ENCODE data around the gene MLXIP. TPM values are rescaled to one million over a fixed set of nuclear protein-coding genes. Genes with fewer than 3 reads are reported as not detected.

The MLXIP gene
- total and polyA plus RNA-seq, 2 of the 13 experiments (the other 11 are each of a cell fraction or from before 2014, with no cell fraction given): 5.3 to 6.7 TPM

DNA sequence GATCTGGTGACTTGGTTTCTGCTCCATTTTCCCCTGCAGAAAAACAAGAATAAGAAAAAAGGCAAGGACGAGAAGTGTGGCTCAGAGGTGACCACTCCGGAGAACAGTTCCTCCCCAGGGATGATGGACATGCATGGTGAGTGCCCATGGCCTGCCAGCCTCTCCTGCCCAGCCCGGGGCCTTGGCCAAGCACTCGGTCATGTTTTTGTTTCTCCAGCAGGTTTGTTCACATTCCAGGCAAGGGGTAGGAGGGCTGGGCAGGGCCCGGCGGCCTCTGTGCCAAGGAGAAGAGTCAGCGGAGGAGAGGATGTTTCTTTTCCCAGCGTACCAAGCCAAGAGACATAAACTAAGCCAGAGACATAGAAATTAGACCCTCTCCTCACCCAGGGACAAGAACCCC lies 43.3 kb upstream of the MLXIP start:
- POLR2A ChIA-PET: no interaction called here
- TF ChIP-seq PRDM10 (CRISPR knock-in tag; IDR thresholded peaks at IDR 0.05; ENCODE audit: low read depth) (no peak), SIN3A (IDR thresholded peaks at IDR 0.05; ENCODE audit: borderline replicate concordance, low read depth, low read length) (no peak), YEATS4 (CRISPR knock-in tag; IDR thresholded peaks at IDR 0.05; ENCODE audit: borderline replicate concordance) (no peak), FOXK2 (IDR thresholded peaks at IDR 0.05) (no peak), NONO (IDR thresholded peaks at IDR 0.05) (no peak), NONO (CRISPR knock-in tag; conservative IDR thresholded peaks at IDR 0.05) (no peak), GABPA (IDR thresholded peaks at IDR 0.05; ENCODE audit: low read depth, low read length) (no peak), GABPA (CRISPR knock-in tag; IDR thresholded peaks at IDR 0.05; ENCODE audit: low read depth) (no peak), REL (CRISPR knock-in tag; conservative IDR thresholded peaks at IDR 0.05) (no peak), ZMYM4 (CRISPR knock-in tag; IDR thresholded peaks at IDR 0.05) (no peak), NRL (CRISPR knock-in tag; IDR thresholded peaks at IDR 0.05; ENCODE audit: borderline replicate concordance) (no peak), TBL1XR1 (IDR thresholded peaks at IDR 0.05; ENCODE audit: borderline replicate concordance, low read length, partially characterized antibody) (no peak), ZMAT5 (CRISPR knock-in tag; IDR thresholded peaks at IDR 0.05; ENCODE audit: borderline replicate concordance, low read depth) (no peak)
- TF ChIP-seq, protein P1, sequence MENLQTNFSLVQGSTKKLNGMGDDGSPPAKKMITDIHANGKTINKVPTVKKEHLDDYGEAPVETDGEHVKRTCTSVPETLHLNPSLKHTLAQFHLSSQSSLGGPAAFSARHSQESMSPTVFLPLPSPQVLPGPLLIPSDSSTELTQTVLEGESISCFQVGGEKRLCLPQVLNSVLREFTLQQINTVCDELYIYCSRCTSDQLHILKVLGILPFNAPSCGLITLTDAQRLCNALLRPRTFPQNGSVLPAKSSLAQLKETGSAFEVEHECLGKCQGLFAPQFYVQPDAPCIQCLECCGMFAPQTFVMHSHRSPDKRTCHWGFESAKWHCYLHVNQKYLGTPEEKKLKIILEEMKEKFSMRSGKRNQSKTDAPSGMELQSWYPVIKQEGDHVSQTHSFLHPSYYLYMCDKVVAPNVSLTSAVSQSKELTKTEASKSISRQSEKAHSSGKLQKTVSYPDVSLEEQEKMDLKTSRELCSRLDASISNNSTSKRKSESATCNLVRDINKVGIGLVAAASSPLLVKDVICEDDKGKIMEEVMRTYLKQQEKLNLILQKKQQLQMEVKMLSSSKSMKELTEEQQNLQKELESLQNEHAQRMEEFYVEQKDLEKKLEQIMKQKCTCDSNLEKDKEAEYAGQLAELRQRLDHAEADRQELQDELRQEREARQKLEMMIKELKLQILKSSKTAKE (CRISPR knock-in tag; IDR thresholded peaks at IDR 0.05; ENCODE audit: borderline replicate concordance): no peak
- TF ChIP-seq, protein P2, sequence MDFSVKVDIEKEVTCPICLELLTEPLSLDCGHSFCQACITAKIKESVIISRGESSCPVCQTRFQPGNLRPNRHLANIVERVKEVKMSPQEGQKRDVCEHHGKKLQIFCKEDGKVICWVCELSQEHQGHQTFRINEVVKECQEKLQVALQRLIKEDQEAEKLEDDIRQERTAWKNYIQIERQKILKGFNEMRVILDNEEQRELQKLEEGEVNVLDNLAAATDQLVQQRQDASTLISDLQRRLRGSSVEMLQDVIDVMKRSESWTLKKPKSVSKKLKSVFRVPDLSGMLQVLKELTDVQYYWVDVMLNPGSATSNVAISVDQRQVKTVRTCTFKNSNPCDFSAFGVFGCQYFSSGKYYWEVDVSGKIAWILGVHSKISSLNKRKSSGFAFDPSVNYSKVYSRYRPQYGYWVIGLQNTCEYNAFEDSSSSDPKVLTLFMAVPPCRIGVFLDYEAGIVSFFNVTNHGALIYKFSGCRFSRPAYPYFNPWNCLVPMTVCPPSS (IDR thresholded peaks at IDR 0.05): no peak

More for the DNA sequence above, 43.3 kb upstream of the MLXIP start:
- no peak for DNase-seq (ENCODE audit: low spot score)
- Histone ChIP-seq H3K4me1 (ENCODE audit: insufficient read depth, low read length) (peaks cover 7% of the 10 kb centered on the region), H4K20me1 (ENCODE audit: insufficient read depth, low read length) (no peaks in the 10 kb centered on the region), H3K27me3 (ENCODE audit: control insufficient read depth in 1 of 2, insufficient read depth in 2 of 2, low read length in 2 of 2) (no peaks in the 10 kb centered on the region), H3K4me2 (ENCODE audit: low read depth, low read length) (no peak overlapping the region), H3K4me3 (replicated peaks in 1 of 3; ENCODE audit: insufficient read depth in 1 of 3, low read depth in 2 of 3, low read length in 3 of 3) (no peak overlapping the region), H3K9me3 (ENCODE audit: low read length) (no peaks in the 10 kb centered on the region), H2AFZ (ENCODE audit: low read length) (no peak overlapping the region), H3K36me3 (replicated peaks in 1 of 2; ENCODE audit: control insufficient read depth in 1 of 2, insufficient read depth in 2 of 2, low read length in 2 of 2) (peaks cover 7 to 17% of the 10 kb centered on the region in 2 experiments; a peak in 4 of 5 replicates), H3K79me2 (ENCODE audit: insufficient read depth, low read length) (no peaks in the 10 kb centered on the region), H3K27ac (ENCODE audit: extremely low read length, insufficient read depth, low read length) (no peak overlapping the region), H3K9ac (ENCODE audit: insufficient read depth, low read depth, low read length) (no peak overlapping the region)
- FAIRE-seq: no peak
- ATAC-seq: no peak
- in situ Hi-C loops (cut with HindIII; ENCODE audit: extremely low pct_ligation_motif_present, low pct_unique_long_range_greater_than_20kb) (no loop called here), intact Hi-C loops (cut with micrococcal nuclease; ENCODE audit: unreplicated experiment) (no loop called here)
- no TSS peak for BruUV-seq (replicated peaks)
- 96% methylated on average over 7 of the region's 8 CpGs for WGBS (ENCODE audit: low lambda C conversion rate)
- CTCF ChIA-PET (ENCODE audit: low intra/inter-chr PET ratio, low total read pairs): interaction anchor here (1.2 kb wide), 1 partner anchor 88 kb away, joined by 3 read pairs; no protein-coding TSS in a partner anchor
